Measurements from ENCODE around the gene ESPN. TPM values are rescaled to one million over a fixed set of nuclear protein-coding genes. Genes with fewer than 3 reads are reported as not detected.
A peak's percentile ranks its signal among the peaks of the same experiment; 100 is the strongest.

ESPN gene
- total RNA-seq, 2 experiments from 2014 or later, result not detected

- DNase-seq (ENCODE audit: low spot score), result peak; percentile 38
- CTCF ChIA-PET (ENCODE audit: unreplicated experiment), result interaction anchor here (0.7 kb wide), 1 partner anchor 95 kb away, joined by 5 read pairs; no protein-coding TSS in a partner anchor
- POLR2A ChIA-PET, result no interaction called here
- Histone ChIP-seq H3K4me2 (ENCODE audit: low read length) (peak overlapping the region; percentile 42; the same call in 1 of the 2 replicates), H3K27ac (ENCODE audit: low read depth, low read length, poor library complexity, severe bottlenecking) (no peak overlapping the region), H3K36me3 (ENCODE audit: insufficient read depth, low read length) (no peaks in the 10 kb centered on the region), H3K4me3 (ENCODE audit: low read depth, low read length, poor library complexity, severe bottlenecking) (no peak overlapping the region), H3K9me2 (ENCODE audit: insufficient read depth, low read length) (no peaks in the 10 kb centered on the region), H3K9me3 (ENCODE audit: low read length) (no peaks in the 10 kb centered on the region), H3K4me1 (ENCODE audit: insufficient read depth, low read length, poor library complexity, severe bottlenecking) (no peaks in the 10 kb centered on the region), H2AFZ (ENCODE audit: low read length) (no peak overlapping the region), H4K20me1 (ENCODE audit: insufficient read depth, low read length) (no peaks in the 10 kb centered on the region; the same call in 1 of the 2 replicates), H3K79me2 (ENCODE audit: insufficient read depth, low read depth, low read length) (no peaks in the 10 kb centered on the region)
- TF ChIP-seq, protein P1, sequence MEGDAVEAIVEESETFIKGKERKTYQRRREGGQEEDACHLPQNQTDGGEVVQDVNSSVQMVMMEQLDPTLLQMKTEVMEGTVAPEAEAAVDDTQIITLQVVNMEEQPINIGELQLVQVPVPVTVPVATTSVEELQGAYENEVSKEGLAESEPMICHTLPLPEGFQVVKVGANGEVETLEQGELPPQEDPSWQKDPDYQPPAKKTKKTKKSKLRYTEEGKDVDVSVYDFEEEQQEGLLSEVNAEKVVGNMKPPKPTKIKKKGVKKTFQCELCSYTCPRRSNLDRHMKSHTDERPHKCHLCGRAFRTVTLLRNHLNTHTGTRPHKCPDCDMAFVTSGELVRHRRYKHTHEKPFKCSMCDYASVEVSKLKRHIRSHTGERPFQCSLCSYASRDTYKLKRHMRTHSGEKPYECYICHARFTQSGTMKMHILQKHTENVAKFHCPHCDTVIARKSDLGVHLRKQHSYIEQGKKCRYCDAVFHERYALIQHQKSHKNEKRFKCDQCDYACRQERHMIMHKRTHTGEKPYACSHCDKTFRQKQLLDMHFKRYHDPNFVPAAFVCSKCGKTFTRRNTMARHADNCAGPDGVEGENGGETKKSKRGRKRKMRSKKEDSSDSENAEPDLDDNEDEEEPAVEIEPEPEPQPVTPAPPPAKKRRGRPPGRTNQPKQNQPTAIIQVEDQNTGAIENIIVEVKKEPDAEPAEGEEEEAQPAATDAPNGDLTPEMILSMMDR (conservative IDR thresholded peaks at IDR 0.05; ENCODE audit: low read length), result peak; percentile 69
- TF ChIP-seq EZH2phosphoT487 (IDR thresholded peaks at IDR 0.05; ENCODE audit: borderline replicate concordance, low read depth, low read length), result no peak
- intact Hi-C loops (cut with micrococcal nuclease; ENCODE audit: unreplicated experiment), result no loop called here
- BruUV-seq (replicated peaks), result no TSS peak
Observed at GRCh38 chr1:6440198-6441126, 15.9 kb downstream of the ESPN start.

DNA sequence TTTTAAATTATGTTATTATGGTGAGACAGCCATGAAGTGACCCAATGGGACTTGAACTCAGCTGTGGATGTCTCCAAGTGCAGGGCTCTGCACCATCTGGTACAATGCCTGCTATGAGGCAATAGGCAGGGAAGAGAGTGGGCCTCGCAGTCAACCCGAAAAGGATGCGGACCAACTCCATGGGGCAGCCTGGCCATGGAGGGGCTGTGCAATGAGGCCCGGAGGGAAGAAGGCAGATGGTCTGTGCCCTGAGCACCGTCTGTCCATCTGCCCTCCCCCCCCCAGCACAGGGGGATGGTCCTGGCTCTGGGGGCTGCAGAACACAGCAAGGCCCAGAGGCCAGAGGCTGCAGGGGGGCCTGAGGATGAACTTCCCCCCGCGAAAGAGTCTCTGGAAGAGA is 17.0 kb downstream of the ESPN start:
- POLR2A ChIA-PET, result no interaction called here
- Histone ChIP-seq H2AFZ (ENCODE audit: low read length) (no peak overlapping the region), H4K20me1 (ENCODE audit: insufficient read depth, low read length) (no peaks in the 10 kb centered on the region; the same call in 1 of the 2 replicates), H3K9me2 (ENCODE audit: insufficient read depth, low read length) (no peaks in the 10 kb centered on the region), H3K36me3 (ENCODE audit: insufficient read depth, low read length) (no peaks in the 10 kb centered on the region), H3K4me2 (ENCODE audit: low read length) (no peak overlapping the region), H3K79me2 (ENCODE audit: insufficient read depth, low read depth, low read length) (no peaks in the 10 kb centered on the region), H3K4me1 (ENCODE audit: insufficient read depth, low read length, poor library complexity, severe bottlenecking) (no peaks in the 10 kb centered on the region), H3K27ac (ENCODE audit: low read depth, low read length, poor library complexity, severe bottlenecking) (no peak overlapping the region), H3K4me3 (ENCODE audit: low read depth, low read length, poor library complexity, severe bottlenecking) (no peak overlapping the region), H3K9me3 (ENCODE audit: low read length) (no peaks in the 10 kb centered on the region)
- intact Hi-C loops (cut with micrococcal nuclease; ENCODE audit: unreplicated experiment), result no loop called here
- BruUV-seq (replicated peaks), result no TSS peak
- CTCF ChIA-PET (ENCODE audit: unreplicated experiment), result no interaction called here
- TF ChIP-seq, protein P1 (conservative IDR thresholded peaks at IDR 0.05; ENCODE audit: low read length), result no peak
- TF ChIP-seq EZH2phosphoT487 (IDR thresholded peaks at IDR 0.05; ENCODE audit: borderline replicate concordance, low read depth, low read length), result no peak
- no peak for DNase-seq (ENCODE audit: low spot score)

All from OCI-LY7 (cell line).